Dendritic cell treated with granulocyte-macrophage colony-stimulating factor and Interleukin-4, amounts not matched to agents 40 ng/mL and 50 ng/mL, for 4 days (primary cell): ENCODE results near the gene GMIP.

Source experiments
- H3K27ac Mint-ChIP-seq: one replicate; pipeline ENCODE4 v1.8.0; 2022; ENCODE audit warnings: mild to moderate bottlenecking, mixed read lengths
- H3K27me3 Mint-ChIP-seq: one replicate; pipeline ENCODE4 v1.8.0; 2022; ENCODE audit warnings: mild to moderate bottlenecking, mixed read lengths
- H3K36me3 Mint-ChIP-seq: one replicate; pipeline ENCODE4 v1.8.0; 2022; ENCODE audit warnings: low read depth, mixed read lengths
- H3K4me1 Mint-ChIP-seq: one replicate; pipeline ENCODE4 v1.8.0; 2022; ENCODE audit warnings: low read depth, mixed read lengths
- H3K4me3 Mint-ChIP-seq: one replicate; pipeline ENCODE4 v1.8.0; 2022; ENCODE audit warnings: mild to moderate bottlenecking, moderate library complexity, mixed read lengths
- H3K9me3 Mint-ChIP-seq: one replicate; pipeline ENCODE4 v1.8.0; 2022; ENCODE audit warnings: mixed read lengths
- intact Hi-C: fragments of 100-400 bp; cut with micrococcal nuclease; formaldehyde crosslinking; loops from one replicate; pipeline ENCODE4 v1.15.0; 2022

GMIP gene

DNA sequence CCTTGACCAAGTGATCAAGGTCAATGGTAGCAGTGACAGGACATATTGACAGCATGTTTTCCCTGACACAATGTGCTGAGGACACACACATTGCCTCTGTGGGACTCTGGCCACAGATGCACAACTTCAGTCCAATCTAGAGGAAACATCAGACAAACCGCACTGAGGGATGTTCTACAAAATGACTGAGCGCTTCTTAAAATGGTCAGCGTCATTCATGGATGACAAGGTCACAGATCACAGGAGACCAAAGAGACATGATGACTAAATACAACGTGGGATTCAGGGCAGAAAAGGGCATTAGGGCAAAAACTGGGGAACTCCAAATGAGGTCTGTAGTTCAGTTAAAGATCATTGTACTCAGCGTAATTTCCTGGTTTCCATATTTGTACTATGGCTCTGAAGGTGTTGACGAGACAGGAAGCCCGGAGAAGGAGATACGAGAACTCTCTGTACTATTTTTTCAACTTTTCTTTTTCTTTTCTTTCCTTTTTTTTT is 45.6 kb downstream of the GMIP start:
- no peaks in the 10 kb centered on the region for H3K27me3 Mint-ChIP-seq
- no peaks in the 10 kb centered on the region for H3K36me3 Mint-ChIP-seq
- no peaks in the 10 kb centered on the region for H3K9me3 Mint-ChIP-seq
- H3K4me1 Mint-ChIP-seq: peaks cover 9% of the 10 kb centered on the region
- H3K27ac Mint-ChIP-seq: no peak overlapping the region
- no peak overlapping the region for H3K4me3 Mint-ChIP-seq
- intact Hi-C loops: no loop called here

DNA sequence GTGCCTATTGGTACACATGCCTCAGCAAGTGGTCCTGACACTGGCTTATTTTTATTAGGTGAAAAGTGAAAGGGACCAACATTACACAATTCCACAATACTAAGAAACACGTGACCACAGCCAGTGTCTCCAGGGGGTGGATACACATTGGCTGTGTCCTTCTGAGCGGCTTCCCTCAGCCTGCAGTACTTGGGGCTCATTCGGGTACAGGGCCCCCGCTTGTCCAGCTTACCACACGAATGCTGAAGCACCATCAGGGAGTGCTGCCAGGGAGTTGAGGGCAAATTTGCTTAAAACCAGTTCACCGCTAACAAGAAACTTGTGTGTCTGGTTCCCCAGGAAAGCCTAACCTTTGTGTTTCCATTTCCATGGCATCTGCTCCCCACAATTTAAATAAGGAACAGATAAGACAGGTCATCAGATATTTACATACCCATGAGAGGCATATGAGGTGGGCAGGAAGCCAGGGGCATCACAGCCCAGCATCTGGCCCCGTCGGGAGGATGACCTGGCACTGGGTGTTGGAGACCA is 48.2 kb downstream of the GMIP start:
- Mint-ChIP-seq H3K36me3 (no peaks in the 10 kb centered on the region), H3K27me3 (no peaks in the 10 kb centered on the region), H3K9me3 (no peaks in the 10 kb centered on the region), H3K27ac (no peak overlapping the region), H3K4me3 (no peak overlapping the region), H3K4me1 (peaks cover 20% of the 10 kb centered on the region)
- intact Hi-C loops: no loop called here

- intact Hi-C loops: no loop called here
- Mint-ChIP-seq H3K27me3 (no peaks in the 10 kb centered on the region), H3K4me3 (no peak overlapping the region), H3K4me1 (peaks cover 24% of the 10 kb centered on the region), H3K27ac (no peak overlapping the region), H3K9me3 (no peaks in the 10 kb centered on the region), H3K36me3 (no peaks in the 10 kb centered on the region)
These were observed 49.1 kb downstream of the GMIP start for GRCh38 chr19:19594381-19594780.

DNA sequence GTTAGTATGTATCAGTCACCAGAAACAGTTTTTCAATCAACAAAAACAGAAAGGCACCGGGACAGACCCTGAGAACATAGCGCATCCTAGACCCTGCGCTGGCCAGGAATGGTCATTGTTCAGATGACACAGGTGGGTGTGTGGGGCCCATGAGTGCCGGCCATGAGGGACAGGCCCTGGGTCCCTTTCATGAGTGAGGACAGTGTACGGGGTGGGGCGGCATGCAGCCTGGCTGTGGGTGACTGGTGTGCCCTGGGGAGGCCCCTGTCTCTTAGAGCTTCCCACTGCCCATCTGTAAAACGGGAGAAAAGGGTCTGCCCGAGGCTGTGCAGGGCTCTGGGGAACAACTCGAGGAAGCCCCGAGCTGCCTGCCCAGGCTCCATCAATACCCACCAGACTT is 50.8 kb downstream of the GMIP start:
- no peaks in the 10 kb centered on the region for H3K36me3 Mint-ChIP-seq
- H3K4me3 Mint-ChIP-seq: no peak overlapping the region
- intact Hi-C loops: no loop called here
- H3K9me3 Mint-ChIP-seq: no peaks in the 10 kb centered on the region
- H3K27me3 Mint-ChIP-seq: no peaks in the 10 kb centered on the region
- H3K27ac Mint-ChIP-seq: no peak overlapping the region
- H3K4me1 Mint-ChIP-seq: peaks cover 24% of the 10 kb centered on the region

DNA sequence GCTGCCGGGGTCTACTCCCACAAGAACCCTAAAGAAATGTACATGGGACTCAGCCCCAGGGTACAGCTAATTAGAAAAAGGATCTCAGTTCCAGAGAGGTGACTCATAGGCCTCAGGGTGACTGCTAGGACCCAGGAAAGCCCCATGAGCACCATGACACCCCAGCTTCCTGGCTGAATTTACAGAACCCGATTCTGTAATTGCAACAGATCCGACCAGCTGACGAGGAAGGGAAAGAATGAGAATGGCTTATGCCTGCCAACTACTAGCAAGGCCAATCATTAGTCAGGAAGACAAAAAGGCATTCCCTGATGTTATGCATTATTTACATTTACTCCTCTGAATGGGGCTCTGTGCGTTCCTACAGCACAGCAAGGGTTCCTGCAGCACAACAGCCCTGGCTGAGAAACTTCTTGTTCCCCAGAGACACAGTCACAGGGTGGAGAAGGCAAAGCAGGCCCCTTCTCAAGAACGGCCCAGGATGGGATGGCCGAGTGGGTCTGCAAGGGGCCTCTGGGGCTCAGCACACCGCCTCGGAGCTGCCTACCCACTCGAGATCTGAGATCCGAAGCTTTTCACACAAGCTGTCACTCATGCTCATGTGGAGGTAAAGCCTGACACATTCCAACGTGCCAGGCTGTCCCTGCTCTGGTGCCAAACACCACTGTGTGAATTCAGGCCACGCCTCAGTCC is 52.2 kb downstream of the GMIP start:
- no peaks in the 10 kb centered on the region for H3K36me3 Mint-ChIP-seq
- H3K27ac Mint-ChIP-seq: peak overlapping the region; percentile 76
- no peak overlapping the region for H3K4me3 Mint-ChIP-seq
- peaks cover 24% of the 10 kb centered on the region for H3K4me1 Mint-ChIP-seq
- H3K27me3 Mint-ChIP-seq: no peaks in the 10 kb centered on the region
- no peaks in the 10 kb centered on the region for H3K9me3 Mint-ChIP-seq
- intact Hi-C loops: no loop called here

GRCh38 chr19:19588546-19588945 is 54.9 kb downstream of the GMIP start:
- Mint-ChIP-seq H3K36me3 (no peaks in the 10 kb centered on the region), H3K27me3 (no peaks in the 10 kb centered on the region), H3K4me1 (peaks cover 15% of the 10 kb centered on the region)

GRCh38 chr19:19587771-19588170 is 55.7 kb downstream of the GMIP start:
- Mint-ChIP-seq H3K27ac (no peak overlapping the region), H3K4me3 (no peak overlapping the region), H3K36me3 (no peaks in the 10 kb centered on the region), H3K9me3 (no peaks in the 10 kb centered on the region), H3K4me1 (peaks cover 15% of the 10 kb centered on the region), H3K27me3 (no peaks in the 10 kb centered on the region)
- intact Hi-C loops: no loop called here

More at GRCh38 chr19:19588546-19588945, 54.9 kb downstream of the GMIP start:
- no peaks in the 10 kb centered on the region for H3K9me3 Mint-ChIP-seq
- H3K27ac Mint-ChIP-seq: no peak overlapping the region
- intact Hi-C loops: no loop called here
- H3K4me3 Mint-ChIP-seq: no peak overlapping the region

DNA sequence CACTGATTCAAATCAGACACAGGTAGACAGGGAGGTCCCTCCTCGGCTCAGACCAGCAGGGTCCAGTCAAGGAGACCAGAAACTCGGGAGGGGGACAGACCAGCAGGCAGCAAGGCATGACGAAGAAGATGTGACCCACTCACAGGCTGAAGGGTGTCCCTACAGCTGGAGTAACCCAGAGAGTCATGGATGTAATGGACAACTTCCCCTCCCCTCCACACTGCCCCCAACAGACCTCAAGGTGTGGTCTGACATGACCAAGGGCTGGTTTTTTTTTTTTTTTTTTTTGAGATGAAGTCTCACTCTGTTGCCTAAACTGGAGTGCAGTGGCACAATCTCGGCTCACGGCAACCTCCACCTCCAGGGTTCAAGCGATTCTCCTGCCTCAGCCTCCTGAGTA is 59.1 kb downstream of the GMIP start:
- Mint-ChIP-seq H3K4me1 (peaks cover 7% of the 10 kb centered on the region), H3K4me3 (no peak overlapping the region), H3K27ac (no peak overlapping the region), H3K27me3 (no peaks in the 10 kb centered on the region), H3K9me3 (no peaks in the 10 kb centered on the region), H3K36me3 (no peaks in the 10 kb centered on the region)
- intact Hi-C loops: no loop called here

DNA sequence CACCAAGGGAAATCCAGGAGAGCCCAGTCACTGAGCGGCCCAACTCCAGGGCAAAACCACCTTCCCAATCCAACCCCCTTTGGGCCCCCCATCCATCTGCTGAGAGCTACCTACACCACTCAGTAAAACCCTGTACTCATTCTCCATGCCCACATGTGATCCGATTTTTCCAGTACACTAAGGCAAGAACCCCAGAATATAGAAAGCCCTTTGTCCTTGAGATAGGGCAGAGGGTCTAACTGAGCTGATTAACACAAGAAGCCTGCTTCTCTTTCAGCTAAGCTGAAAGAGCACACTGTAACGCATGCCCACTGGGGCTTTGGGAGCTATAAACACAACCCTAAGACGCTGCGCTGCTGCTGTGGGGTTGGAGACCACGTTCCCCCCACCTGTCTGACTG is 61.0 kb downstream of the GMIP start:
- Mint-ChIP-seq H3K9me3 (no peaks in the 10 kb centered on the region), H3K4me3 (no peak overlapping the region), H3K36me3 (no peaks in the 10 kb centered on the region), H3K4me1 (peaks cover 7% of the 10 kb centered on the region), H3K27ac (no peak overlapping the region), H3K27me3 (no peaks in the 10 kb centered on the region)
- intact Hi-C loops: no loop called here

DNA sequence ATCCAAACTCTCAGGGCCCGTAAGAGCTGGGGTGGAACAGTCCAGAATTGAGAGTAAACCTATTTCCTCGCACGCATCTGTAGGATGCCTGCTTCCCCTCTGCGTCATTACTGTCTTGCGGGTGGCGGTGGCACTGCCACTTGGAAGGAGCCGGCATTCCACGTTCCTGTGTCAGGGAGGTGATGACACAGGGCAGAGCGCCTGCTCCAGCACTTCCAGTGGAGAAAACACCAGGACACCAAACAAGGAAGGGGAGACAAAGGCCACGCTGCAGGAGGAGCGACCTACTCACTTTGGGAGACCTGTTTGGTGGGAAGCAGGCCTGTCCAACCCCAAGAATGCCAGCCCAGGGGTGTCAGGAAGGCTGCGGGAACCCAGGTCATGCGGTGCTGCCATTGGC is 62.1 kb downstream of the GMIP start:
- Mint-ChIP-seq H3K4me3 (no peak overlapping the region), H3K36me3 (no peaks in the 10 kb centered on the region), H3K27me3 (no peaks in the 10 kb centered on the region), H3K9me3 (no peaks in the 10 kb centered on the region), H3K4me1 (peaks cover 7% of the 10 kb centered on the region), H3K27ac (no peak overlapping the region)
- intact Hi-C loops: no loop called here

DNA sequence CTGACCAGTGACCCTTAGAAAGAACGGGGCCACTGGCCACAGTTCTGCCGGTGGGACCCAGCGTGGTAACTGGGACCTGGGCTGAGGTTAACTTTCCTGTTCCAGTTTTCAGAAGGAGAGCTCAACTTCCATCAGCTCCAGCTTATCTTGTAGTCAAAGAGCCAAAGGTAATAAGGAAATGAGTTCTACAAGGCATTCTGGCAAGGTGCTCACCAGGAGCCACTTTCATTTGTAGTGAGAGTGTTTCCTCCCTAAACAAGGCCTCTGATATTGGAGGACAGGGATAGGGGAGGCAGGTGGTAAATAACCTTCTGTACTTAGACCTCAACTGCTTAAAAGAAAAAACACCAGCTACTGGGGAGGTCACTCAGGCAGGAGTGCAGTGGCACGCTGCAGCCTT is 63.0 kb downstream of the GMIP start:
- Mint-ChIP-seq H3K4me1 (peaks cover 7% of the 10 kb centered on the region), H3K27me3 (no peaks in the 10 kb centered on the region), H3K9me3 (no peaks in the 10 kb centered on the region), H3K4me3 (no peak overlapping the region), H3K36me3 (no peaks in the 10 kb centered on the region), H3K27ac (no peak overlapping the region)
- intact Hi-C loops: no loop called here

GRCh38 chr19:19579533-19580361 is 63.7 kb downstream of the GMIP start:
- Mint-ChIP-seq H3K9me3 (no peaks in the 10 kb centered on the region), H3K27ac (no peak overlapping the region), H3K4me3 (no peak overlapping the region), H3K4me1 (peaks cover 7% of the 10 kb centered on the region), H3K27me3 (no peaks in the 10 kb centered on the region), H3K36me3 (no peaks in the 10 kb centered on the region)
- intact Hi-C loops: no loop called here
